ENCODE data around the gene MAN1A1.
"Not testable (repeated sequence)": the region's sequence is repeated elsewhere in the genome, so short reads cannot be mapped to it uniquely, and the experiment has no call there.

Gene MAN1A1
- 32.7 to 137 (median 64.0) reads per million in 4 experiments for total RNA-seq

DNA sequence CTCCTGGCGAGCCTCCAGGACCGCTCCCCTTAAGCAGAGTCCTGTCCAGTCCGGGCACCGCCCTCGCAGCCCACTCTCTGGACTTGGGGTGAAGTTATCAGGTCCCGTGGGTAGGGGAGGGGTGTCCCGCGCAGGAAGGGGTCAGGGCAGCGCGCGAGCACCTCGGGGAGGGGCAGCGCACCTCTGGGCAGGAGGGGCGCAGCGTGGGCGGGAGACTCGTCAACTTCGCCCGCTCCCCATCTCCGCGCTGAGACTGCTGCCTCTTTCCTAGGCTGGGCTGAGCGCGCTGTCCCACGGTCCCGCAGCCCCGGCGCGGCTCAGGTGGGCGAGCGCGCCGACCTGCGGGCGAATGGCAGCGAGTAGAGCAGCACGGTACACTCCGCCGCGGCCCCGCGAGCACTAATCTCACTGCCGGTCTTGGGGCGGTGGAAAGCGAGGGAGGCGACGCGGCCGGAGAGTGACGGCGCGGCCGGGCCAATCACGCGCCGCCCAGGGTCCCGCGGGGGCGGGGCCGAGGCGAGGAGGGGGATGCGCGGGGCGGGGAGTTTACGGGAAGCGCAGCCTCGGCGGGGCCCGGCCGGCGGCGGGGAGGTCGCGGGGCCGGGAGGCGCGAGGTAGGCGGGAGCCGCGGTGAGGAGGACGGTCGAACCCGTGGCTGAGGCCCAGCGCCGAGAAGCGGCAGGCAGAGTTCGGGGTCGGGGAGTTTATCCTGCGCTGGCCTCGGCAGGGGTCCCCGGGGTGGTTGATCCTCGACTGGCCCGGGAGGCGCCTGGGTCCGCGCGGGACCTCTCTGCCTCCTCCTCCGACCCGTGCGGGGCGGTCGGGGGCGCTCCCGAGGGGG is at the start of gene MAN1A1:
Gene MAN1A1 (minus strand): TSS at position 401 of the 841 bp plus-strand sequence. CDS start 696 bp downstream, outside the sequence.
- DNase-seq = peak; percentile 82

DNA sequence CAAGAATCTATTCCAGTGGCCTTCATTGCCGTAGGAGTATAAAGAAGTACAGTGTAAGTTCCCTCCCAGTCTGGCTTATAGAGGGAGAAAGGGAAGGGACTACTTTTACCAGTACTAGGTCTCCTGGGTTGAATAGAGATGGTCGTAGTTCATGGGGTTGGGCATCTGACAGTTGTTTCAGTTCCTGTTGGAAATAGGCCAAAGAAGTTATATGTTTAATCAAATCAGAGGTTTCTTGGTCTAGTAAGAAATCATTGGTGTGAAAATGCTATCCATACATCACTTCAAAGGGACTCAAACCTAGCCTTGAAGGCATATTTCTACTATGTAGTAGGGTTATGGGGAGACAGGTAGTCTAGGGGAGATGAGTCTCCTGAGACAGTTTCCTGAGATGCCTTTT is 45.6 kb upstream of the MAN1A1 start:
- DNase-seq = no peak

DNA sequence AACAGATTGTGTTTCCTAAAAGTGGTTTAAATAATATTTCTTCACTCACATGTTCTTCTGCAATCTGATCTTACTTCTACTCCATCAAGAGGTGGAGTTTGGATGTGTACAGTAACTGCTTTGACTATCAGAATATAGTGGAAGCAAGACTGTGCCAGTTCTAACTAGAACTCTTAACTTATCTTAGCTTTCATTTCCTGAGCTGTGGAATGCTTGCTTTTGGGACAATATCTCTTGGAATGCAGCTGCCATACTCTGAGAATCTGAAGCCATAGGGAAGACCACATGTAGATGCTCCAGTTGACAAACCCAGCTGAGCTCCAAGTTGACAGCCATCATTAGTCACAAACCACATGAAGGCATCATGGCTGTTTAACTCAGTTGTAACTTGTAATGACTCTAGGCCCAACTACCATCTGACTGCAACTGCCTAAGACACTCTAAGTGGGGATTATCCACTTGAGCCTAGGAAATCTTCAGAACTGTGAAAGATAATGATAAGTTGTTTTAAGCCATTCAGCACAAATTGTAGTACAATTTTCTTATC is 40.8 kb upstream of the MAN1A1 start:
- DNase-seq = no peak

DNA sequence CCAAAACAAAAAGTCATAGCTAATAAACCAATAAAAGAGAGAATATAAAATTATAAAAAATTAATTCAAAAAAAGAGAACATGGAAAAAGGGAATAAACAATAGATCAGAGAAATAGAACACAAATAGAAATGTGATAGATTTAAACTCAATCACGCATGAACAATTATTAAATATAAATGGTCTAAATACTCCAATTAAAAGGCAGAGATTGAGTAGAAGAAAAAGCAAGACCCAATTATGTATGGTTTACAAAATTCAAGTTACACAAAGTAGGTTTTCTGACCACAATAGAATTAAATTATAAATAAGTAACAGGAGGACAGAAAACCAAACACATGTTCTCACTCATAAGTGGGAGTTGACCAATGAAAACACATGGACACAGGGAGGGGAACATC is 36.4 kb upstream of the MAN1A1 start:
- no peak for DNase-seq

DNA sequence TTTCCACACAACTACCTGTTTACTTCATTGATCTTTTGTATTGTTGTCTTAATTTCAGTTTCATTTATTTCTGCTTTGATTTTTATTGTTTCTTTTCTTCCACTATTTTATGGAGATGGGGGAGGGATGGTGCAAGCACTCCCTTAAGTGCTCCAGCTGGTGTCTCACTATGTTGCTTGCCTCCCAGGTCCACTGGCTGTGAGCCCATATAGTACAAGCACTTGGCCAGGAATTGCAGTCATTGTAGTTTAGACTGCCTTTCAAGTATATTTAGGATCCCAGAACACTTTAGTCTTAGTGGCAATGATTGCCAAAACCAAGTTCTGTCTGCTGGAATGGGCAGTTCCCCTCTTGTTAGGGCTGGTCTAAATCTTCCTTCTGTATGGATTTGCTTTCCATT is 34.9 kb upstream of the MAN1A1 start:
- DNase-seq = no peak

DNA sequence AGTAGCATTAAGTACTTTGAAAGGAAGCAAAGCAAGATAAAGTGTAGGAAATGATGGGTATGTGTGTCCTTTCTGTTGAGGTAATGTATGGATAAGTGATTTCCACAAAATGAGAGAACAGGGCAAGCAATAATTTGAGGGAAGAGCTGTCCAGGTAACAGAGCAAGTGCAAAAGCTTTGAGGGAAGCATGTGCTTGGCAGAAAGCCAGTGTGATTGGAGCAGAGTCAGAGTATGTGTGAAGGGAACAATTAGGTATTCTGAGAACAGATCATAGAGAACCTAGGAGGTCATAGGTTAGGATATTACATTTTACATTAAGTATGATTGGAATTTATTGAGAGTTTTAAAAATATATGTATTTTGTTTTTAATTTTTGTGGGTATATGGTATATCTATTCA is 30.2 kb upstream of the MAN1A1 start:
- no peak for DNase-seq

DNA sequence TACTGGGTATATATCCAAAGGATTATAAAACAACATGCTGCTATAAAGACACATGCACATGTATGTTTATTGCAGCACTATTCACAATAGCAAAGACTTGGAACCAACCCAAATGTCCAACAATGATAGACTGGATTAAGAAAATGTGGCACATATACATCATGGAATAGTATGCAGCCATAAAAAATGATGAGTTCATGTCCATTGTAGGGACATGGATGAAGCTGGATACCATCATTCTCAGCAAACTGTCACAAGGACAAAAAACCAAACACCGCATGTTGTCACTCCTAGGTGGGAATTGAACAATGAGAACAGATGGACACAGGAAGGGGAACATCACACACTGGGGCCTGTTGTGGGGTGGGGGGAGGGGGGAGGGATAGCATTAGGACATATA is 27.5 kb upstream of the MAN1A1 start:
- DNase-seq = not testable (repeated sequence)

DNA sequence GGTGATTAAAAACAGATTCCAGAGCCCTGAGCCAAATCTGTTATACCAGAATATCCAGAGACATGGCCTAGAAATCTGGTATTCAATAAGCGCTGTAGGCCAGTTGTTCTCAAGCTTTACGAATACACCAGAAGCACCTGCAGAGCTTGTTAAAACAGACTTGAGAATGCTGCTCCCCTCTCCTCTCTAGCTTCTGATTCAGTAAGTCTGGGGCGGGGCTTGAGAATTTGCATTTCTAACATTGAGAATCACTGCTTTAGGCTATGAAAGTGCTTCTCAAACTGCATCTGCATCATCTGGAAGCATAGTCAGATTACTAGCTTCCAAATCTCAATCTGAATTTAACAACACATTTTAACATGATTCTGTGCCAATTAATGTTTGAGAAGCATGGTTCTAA is 20.5 kb upstream of the MAN1A1 start:
- DNase-seq = no peak

DNA sequence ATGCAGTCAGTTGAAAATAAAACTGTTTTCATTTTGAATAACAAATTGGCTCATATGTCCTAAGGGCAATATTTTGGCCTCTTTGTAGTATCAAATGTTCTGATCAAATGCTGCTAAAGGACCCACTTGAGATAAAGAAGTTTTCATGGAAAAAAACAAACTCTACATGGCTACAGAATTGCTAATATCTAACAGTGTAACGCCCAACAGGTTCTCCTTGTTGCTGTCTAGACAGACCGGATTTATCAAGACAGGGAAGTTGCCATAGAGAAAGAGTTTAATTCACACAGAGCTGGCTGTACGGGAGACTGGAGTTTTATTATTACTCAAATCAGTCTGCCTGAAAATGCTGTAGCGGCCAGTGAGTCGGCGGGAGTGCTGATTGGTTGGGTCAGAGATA is 19.4 kb upstream of the MAN1A1 start:
- DNase-seq = no peak

DNA sequence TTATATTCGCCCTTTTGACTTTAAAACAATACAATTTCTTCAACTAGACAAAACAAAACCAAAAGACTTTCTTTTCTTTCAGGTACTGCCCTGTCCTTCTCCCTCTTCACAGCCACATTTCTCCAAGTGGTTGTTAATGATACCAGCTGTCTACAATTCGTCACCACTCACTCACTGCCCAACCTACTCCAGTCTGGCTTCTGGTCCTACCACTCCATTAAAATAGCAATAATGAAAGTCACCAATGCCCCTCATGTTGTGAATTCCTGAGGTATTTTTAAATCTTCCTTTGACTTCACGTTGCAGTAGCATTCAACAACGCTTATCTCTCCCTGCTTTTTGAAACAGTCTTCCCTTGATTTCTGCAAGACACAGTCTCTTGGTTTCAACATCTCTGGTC is 11.6 kb upstream of the MAN1A1 start:
- no peak for DNase-seq

DNA sequence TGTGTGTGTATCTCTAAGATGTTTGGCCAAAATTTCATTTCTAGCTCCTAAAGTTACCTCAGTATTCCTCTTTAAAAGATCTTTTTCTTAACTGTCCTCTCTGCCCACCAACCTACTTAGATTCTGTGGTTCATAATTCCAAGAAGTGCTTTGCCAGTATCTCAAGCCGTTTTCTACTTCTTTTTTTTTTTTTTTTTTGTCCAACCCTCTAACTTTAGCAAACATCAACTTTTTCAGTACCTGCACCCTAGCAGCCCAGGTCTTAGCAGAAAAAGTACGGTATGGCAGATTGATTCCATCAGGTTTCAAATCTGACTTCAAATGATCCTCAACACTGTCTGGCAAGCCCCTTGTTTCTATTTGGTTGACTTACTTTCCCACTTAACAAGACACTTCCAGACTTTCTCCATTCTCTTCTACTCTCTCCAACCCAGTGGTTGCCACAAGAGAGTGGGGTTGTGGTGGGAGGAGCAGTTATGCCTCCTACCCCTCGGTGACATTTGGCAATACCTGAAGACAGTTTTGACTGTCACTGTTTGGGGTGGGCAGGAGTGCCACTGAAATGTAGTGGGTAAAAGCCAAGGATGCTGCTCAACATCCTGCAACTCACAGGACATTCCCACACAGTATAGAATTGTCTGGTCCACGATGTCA is 10.8 kb upstream of the MAN1A1 start:
- DNase-seq = no peak

DNA sequence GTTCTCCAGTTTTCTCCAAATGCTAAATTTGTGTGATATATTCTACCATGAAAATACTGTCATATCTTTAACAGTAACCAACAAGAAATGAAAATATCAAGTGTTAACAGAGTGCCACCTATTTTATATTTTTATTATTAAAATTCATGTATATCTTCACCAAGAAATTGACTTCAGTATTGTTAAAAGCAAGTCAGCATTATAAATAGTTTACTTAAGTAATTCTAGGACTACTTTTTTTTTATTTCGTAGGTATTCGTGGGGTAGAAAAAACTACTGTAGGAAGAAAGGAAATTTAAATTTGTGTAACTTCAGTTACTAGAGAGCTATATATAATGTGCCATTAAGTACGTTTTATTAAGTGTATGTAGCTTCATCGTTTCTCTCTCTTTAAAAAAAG is 6.3 kb upstream of the MAN1A1 start:
- no peak for DNase-seq

DNA sequence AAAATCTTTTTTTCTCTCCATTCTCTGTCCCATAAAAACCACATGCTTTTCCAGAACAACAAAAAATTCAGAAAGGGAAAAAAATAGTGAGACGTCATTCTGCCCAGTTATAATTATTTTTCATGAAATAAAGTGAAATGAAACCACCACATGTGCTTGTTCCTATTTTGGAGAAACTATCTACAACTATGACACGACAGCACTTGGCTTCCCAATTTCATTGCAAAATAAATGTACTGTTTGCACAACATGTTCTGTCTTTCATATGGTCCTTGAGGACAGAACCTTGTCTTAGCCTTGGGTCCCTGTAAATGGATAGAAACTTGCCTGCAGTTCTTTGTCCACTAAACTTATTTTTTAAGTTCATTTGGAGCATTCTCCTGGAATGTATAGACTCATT is 5.6 kb upstream of the MAN1A1 start:
- DNase-seq = no peak

DNA sequence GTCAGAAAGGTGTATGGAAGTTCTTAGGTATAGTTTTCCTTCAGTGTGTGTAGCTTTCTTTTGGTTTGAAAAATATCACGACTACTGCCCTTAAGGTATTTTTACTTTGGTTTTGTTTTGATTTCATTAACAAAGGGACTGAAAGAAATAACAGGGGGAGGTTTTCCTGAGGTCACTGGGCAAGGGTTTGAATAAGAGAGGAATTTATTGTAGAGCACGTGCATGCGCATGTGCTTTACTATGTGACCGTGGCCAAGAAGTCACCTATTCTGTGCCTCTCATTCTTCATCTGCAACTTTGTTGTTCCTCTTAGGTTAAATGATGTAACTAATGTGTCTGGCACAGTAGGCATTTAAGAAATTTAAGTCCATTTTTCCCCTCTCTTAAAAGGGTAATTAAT is 4.1 kb upstream of the MAN1A1 start:
- no peak for DNase-seq

DNA sequence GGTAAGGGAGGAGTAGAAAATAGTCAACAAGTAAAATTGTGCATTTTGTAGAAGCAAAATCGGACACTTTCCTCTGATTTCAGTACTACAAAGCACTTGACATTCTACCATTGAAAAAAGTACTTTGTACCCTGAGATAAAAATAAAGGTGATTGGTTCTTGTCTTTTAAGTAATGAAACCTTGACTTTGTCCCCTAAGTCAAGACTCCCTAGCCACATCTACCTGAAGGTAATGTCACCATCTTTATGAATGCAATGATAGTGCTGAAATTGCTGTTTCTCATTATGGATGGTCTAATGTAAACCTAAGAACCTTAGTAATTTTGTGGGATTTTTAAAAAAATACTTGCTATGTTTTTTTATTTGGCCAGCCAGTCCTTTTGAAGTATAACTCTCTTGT is 2.4 kb upstream of the MAN1A1 start:
- no peak for DNase-seq

DNA sequence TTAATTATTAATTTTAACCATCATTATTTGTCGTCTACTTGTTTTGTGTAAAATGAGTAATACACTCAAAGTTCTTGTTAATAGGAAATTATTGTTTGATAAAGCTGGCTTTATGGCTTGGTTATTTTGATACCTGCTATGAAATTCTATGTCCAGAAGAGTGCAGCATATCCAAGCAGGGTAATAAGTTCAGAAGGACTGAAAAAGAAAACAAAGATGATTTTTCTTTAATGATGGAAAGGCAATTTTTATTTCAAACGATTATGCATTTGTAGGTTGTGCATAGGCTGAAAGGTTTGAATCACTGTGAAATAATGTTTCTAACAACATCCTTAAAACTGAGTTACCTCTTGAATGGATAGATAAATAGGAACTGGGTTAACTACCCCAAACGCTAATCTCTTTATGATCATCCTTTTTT is 1.4 kb upstream of the MAN1A1 start:
- DNase-seq = no peak

DNA sequence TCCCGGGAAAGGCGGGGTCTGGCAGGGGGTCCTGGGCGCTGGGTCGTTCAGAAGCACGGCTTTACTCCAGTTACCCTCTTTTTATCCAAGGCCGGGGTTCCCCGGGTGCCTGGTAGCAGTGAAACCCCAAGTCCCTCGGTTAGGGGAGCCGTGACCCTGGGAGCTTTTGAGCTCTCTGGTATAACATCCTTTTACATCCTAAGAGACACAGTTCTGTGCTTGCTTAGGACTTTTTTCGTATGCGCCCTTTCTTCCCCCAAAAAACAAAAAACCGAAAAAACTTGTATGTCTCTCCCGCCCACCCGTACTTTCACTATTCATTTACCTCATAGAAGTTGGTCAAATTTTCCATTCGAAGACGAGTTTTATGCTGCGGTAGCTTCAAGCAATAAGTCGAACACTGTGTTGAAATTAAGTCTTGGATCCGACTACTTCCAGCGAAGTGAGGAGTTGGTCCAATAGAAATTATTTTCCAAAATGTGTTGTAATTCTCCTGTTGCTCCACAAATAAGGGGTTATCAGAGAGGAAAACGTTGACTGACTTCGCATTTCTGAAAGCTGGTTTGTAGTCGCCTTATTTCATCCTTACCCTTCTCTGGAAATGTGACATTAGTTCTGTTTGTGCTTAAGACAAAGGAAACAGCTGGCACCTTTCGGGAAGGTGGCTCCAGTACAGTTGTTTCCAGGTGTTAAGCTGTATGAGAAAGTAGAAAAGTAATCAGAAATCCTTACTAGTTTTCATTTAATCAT is 816 bp upstream of the MAN1A1 start:
- no peak for DNase-seq

DNA sequence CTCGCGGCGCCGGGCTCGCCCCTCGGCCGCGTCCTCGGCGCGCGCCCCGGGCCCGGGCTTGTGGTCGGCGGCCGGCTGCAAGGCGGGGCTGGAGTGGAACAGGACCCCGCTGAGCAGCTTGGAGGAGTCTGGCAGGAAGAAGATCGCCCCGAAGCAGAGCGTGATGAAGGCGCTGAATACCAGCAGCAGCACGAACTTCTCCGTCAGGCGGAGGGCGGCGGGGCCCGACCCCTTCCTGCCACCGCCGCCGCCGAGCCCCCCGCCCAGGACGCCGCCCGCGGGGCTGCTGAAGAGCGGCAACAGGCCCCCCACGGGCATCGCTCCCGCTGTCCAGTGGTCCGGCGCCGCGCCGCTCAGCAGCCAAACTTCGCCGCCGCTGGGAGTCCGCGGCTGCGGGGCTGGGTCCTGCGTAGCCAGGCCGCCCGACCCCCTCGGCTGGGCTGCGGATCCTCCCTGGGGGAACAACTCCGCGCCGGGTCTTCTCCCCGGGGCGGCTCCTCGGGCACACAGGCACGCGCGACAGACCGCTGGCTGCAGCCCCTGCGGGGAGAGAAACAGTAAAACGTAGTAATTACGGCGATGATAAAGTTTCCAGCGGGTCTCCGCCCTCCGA is 707 bp downstream of the MAN1A1 start:
- DNase-seq = no peak

DNA sequence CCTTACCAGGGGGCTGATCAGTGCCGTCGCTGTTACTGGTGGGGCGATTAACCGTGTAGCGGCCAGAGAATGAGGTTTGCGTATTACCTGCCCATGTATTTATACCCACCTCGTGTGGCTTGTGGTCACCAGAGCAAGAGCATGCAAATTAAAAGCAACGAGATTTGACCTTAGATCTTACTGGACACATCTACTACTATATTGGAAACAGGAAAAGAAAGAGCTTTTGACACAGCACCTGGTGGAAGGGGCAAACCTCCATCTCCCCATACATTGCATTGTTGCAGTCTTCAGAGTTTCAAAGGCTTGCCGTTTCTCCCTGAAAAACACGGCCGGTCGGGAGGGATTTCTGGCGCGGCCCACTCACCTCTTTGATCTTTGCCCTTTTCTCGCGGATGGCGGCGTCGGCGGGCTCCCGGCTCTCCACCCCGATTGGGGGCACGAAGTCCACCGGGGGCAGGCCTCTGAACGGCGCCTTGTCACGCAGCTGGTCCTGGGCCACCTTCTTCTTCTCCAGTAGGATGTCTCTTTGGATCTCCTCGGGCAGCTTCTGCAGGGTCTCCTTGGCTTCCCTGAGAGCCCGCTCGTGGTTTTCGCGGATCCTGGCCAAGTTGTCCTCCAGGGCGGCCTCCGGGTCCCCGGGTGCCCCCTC is 1.3 kb downstream of the MAN1A1 start:
- DNase-seq = peak; percentile 29

DNA sequence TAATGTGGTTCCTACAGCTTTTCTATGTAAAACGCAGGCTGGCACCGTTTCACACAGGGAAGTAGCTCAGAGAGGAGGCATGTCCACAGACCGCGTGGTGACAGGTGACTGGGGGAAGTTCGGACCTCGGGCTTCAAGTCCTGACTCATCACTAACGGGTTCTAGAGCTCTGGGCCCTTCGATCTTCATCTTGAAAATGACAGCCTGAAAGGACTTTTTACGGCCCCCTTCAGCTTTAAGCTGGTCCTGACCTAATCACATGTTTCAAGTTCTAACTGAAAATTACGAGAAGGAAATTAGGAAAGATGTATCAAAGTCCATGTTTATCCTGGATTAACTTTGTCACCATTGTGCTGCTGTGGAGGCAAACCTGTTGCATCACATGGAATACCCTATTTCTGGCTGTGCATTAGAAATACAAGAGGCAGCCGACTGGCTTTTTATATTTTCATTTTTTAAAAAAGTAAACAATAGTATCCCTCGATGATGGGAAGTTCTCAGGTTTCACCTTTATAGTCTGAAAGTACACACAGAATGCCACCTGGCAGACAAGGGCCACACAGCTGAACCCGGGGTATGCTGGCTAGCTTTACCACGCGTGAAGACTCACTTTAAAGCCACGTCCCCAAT is 2.0 kb downstream of the MAN1A1 start:
- no peak for DNase-seq

DNA sequence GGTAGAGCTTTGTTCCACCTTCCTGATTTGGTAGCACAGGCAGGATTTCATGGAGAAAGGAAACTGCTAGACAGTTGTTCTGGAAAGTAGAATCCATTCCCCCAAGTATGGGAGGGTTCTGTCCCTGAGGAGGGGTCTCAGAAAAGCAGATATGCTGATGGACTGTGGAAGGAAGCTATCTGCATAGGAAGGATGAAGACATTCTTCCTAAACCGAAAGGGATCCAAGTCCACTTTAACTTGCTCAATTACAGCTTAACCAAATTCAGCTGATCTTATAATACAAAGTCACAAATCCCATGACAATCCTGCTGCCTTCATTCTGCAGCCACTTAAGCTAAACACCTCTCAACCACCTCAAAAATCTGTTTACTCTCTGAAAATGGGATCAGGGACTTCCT is 2.6 kb downstream of the MAN1A1 start:
- no peak for DNase-seq

DNA sequence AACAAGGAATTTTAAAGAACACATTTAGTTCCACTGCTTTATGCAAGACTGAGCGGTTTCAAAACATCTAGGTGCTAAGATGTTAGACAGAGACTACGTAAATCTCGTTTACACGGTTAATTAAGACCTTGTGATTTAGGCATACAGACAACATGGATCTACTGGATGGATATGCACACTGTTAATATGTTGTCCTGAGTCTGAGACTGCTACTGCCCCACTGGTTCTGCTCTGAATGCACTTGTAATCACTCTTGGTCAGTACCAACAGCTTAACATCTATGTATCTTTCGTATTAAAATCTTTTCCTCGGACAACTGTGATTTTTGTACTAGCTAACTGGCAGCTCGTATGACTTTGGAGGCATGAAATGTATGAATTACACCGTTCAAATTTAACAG is 3.1 kb downstream of the MAN1A1 start:
- no peak for DNase-seq

Measured in effector CD8-positive, alpha-beta T cell (primary cell).